SK-N-SH treated with all-trans-retinoic acid at 6 μM for 48 hours (cell line): Measurements from ENCODE around the gene METAP2.

Source experiments
- ATAC-seq: fragments of 200-7000 bp; cut with Tn5 transposase; 3 replicates; pipeline ENCODE4 v1.9.1; 2020; ENCODE audit warnings: mild to moderate bottlenecking, moderate library complexity
- ARNTL ChIP-seq: fragments of 450-650 bp; formaldehyde crosslinking; IDR thresholded peaks from 2 replicates; pipeline ENCODE4 v1.5.0; 2020; ENCODE audit warnings: low read depth, mild to moderate bottlenecking, moderate library complexity, borderline replicate concordance
- BACH2 ChIP-seq: fragments of 250-450 bp; sonication (Bioruptor Pico); IDR thresholded peaks from 2 replicates; pipeline ENCODE4 v1.9.0; 2021; ENCODE audit warnings: mild to moderate bottlenecking, borderline replicate concordance
- CREB5 ChIP-seq: fragments of 250-450 bp; sonication (Bioruptor Pico); IDR thresholded peaks from 2 replicates; pipeline ENCODE4 v1.5.1; 2020; ENCODE audit warnings: low read depth, mild to moderate bottlenecking, moderate library complexity
- ESRRG ChIP-seq: fragments of 250-450 bp; sonication (Bioruptor Pico); IDR thresholded peaks from 2 replicates; pipeline ENCODE4 v1.6.1; 2021; ENCODE audit warnings: mild to moderate bottlenecking
- ISL1 ChIP-seq: fragments of 250-450 bp; sonication (Bioruptor Pico); IDR thresholded peaks from 2 replicates; pipeline ENCODE4 v2.1.2; 2022; ENCODE audit warnings: mild to moderate bottlenecking, moderate library complexity
- OSR1 ChIP-seq: fragments of 250-450 bp; sonication (Bioruptor Pico); IDR thresholded peaks from 2 replicates; pipeline ENCODE4 v1.8.0; 2022; ENCODE audit warnings: moderate library complexity, mild to moderate bottlenecking, inconsistent platforms
- PATZ1 ChIP-seq: fragments of 250-450 bp; sonication (Bioruptor Pico); IDR thresholded peaks from 2 replicates; pipeline ENCODE4 v1.8.0; 2020; ENCODE audit warnings: mild to moderate bottlenecking, moderate library complexity, borderline replicate concordance
- SNAI2 ChIP-seq: fragments of 250-450 bp; sonication (Bioruptor Pico); IDR thresholded peaks from 2 replicates; pipeline ENCODE4 v1.5.0; 2020; ENCODE audit warnings: mild to moderate bottlenecking, moderate library complexity
- TCF4 ChIP-seq: fragments of 250-450 bp; sonication (Bioruptor Pico); IDR thresholded peaks from 2 replicates; pipeline ENCODE4 v1.8.0; 2021; ENCODE audit warnings: mild to moderate bottlenecking, moderate library complexity, borderline replicate concordance
- TOX ChIP-seq: fragments of 250-450 bp; sonication (Bioruptor Pico); IDR thresholded peaks from 2 replicates; pipeline ENCODE4 v1.8.0; 2021; ENCODE audit warnings: mild to moderate bottlenecking, moderate library complexity, borderline replicate concordance
- ZC3H10 ChIP-seq: fragments of 250-450 bp; sonication (Bioruptor Pico); IDR thresholded peaks from 2 replicates; pipeline ENCODE4 v1.5.1; 2021; ENCODE audit warnings: mild to moderate bottlenecking, moderate library complexity
- ZFP30 ChIP-seq: fragments of 450-650 bp; formaldehyde crosslinking; IDR thresholded peaks from 2 replicates; pipeline ENCODE4 v1.5.0; 2022; ENCODE audit warnings: mild to moderate bottlenecking, moderate library complexity
- ZNF565 ChIP-seq: fragments of 450-650 bp; formaldehyde crosslinking; conservative IDR thresholded peaks from 2 replicates; pipeline ENCODE4 v1.5.0; 2020; ENCODE audit warnings: low read depth, mild to moderate bottlenecking, moderate library complexity
- ZNF70 ChIP-seq: fragments of 450-650 bp; formaldehyde crosslinking; IDR thresholded peaks from 2 replicates; pipeline ENCODE4 v1.5.0; 2020; ENCODE audit warnings: mild to moderate bottlenecking, moderate library complexity
- ZNF8 ChIP-seq: fragments of 450-650 bp; formaldehyde crosslinking; IDR thresholded peaks from 2 replicates; pipeline ENCODE4 v1.5.0; 2020; ENCODE audit warnings: mild to moderate bottlenecking, moderate library complexity
- TF ChIP-seq, protein P1 (sequence below): fragments of 250-450 bp; sonication (Bioruptor Pico); IDR thresholded peaks from 2 replicates; pipeline ENCODE4 v1.5.0; 2020; ENCODE audit warnings: mild to moderate bottlenecking, moderate library complexity
- TF ChIP-seq, protein P2 (sequence below): fragments of 250-450 bp; sonication (Bioruptor Pico); IDR thresholded peaks from 2 replicates; pipeline ENCODE4 v1.5.1; 2021; ENCODE audit warnings: mild to moderate bottlenecking, moderate library complexity
- TF ChIP-seq, protein P3 (sequence below): fragments of 250-450 bp; sonication (Bioruptor Pico); IDR thresholded peaks from 2 replicates; pipeline ENCODE4 v1.8.0; 2021; ENCODE audit warnings: low read depth, mild to moderate bottlenecking, moderate library complexity, borderline replicate concordance

Gene METAP2

GRCh38 chr12:95474660-95474958 lies 657 bp downstream of the METAP2 start:
- TF ChIP-seq OSR1 (CRISPR knock-in tag) (no peak), ZNF565 (no peak), ESRRG (CRISPR knock-in tag) (no peak), TCF4 (CRISPR knock-in tag) (no peak), ZNF70 (CRISPR knock-in tag) (no peak), PATZ1 (CRISPR knock-in tag) (no peak), ZC3H10 (CRISPR knock-in tag) (no peak), ISL1 (CRISPR knock-in tag) (no peak), ARNTL (no peak)
- TF ChIP-seq, protein P1, sequence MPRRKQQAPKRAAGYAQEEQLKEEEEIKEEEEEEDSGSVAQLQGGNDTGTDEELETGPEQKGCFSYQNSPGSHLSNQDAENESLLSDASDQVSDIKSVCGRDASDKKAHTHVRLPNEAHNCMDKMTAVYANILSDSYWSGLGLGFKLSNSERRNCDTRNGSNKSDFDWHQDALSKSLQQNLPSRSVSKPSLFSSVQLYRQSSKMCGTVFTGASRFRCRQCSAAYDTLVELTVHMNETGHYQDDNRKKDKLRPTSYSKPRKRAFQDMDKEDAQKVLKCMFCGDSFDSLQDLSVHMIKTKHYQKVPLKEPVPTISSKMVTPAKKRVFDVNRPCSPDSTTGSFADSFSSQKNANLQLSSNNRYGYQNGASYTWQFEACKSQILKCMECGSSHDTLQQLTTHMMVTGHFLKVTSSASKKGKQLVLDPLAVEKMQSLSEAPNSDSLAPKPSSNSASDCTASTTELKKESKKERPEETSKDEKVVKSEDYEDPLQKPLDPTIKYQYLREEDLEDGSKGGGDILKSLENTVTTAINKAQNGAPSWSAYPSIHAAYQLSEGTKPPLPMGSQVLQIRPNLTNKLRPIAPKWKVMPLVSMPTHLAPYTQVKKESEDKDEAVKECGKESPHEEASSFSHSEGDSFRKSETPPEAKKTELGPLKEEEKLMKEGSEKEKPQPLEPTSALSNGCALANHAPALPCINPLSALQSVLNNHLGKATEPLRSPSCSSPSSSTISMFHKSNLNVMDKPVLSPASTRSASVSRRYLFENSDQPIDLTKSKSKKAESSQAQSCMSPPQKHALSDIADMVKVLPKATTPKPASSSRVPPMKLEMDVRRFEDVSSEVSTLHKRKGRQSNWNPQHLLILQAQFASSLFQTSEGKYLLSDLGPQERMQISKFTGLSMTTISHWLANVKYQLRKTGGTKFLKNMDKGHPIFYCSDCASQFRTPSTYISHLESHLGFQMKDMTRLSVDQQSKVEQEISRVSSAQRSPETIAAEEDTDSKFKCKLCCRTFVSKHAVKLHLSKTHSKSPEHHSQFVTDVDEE (CRISPR knock-in tag) = no peak
- TF ChIP-seq, protein P2, sequence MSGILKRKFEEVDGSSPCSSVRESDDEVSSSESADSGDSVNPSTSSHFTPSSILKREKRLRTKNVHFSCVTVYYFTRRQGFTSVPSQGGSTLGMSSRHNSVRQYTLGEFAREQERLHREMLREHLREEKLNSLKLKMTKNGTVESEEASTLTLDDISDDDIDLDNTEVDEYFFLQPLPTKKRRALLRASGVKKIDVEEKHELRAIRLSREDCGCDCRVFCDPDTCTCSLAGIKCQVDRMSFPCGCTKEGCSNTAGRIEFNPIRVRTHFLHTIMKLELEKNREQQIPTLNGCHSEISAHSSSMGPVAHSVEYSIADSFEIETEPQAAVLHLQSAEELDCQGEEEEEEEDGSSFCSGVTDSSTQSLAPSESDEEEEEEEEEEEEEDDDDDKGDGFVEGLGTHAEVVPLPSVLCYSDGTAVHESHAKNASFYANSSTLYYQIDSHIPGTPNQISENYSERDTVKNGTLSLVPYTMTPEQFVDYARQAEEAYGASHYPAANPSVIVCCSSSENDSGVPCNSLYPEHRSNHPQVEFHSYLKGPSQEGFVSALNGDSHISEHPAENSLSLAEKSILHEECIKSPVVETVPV (CRISPR knock-in tag) = no peak
- TF ChIP-seq, protein P3, sequence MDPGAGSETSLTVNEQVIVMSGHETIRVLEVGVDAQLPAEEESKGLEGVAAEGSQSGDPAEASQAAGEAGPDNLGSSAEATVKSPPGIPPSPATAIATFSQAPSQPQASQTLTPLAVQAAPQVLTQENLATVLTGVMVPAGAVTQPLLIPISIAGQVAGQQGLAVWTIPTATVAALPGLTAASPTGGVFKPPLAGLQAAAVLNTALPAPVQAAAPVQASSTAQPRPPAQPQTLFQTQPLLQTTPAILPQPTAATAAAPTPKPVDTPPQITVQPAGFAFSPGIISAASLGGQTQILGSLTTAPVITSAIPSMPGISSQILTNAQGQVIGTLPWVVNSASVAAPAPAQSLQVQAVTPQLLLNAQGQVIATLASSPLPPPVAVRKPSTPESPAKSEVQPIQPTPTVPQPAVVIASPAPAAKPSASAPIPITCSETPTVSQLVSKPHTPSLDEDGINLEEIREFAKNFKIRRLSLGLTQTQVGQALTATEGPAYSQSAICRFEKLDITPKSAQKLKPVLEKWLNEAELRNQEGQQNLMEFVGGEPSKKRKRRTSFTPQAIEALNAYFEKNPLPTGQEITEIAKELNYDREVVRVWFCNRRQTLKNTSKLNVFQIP (CRISPR knock-in tag) = no peak
- no peak; the same call in 2 of the 3 replicates for ATAC-seq

- no peak for ATAC-seq
- TF ChIP-seq ZFP30 (CRISPR knock-in tag) = no peak
- no peak for TF ChIP-seq ISL1 (CRISPR knock-in tag)
- no peak for TF ChIP-seq ZNF8 (CRISPR knock-in tag)
- no peak for TF ChIP-seq ZC3H10 (CRISPR knock-in tag)
- no peak for TF ChIP-seq CREB5 (CRISPR knock-in tag)
- no peak for TF ChIP-seq TOX (CRISPR knock-in tag)
- no peak for TF ChIP-seq ZNF70 (CRISPR knock-in tag)
- TF ChIP-seq BACH2 (CRISPR knock-in tag) = no peak
- TF ChIP-seq SNAI2 = no peak
- TF ChIP-seq, protein P1 (CRISPR knock-in tag) = no peak
- no peak for TF ChIP-seq ESRRG (CRISPR knock-in tag)
- TF ChIP-seq, protein P3 (CRISPR knock-in tag) = no peak
- TF ChIP-seq TCF4 (CRISPR knock-in tag) = no peak
Measured at GRCh38 chr12:95480230-95480629, 6.3 kb downstream of the METAP2 start.
